Measurements from ENCODE around the gene CEP41. TPM values are rescaled to one million over a fixed set of nuclear protein-coding genes. Genes with fewer than 3 reads are reported as not detected.

Gene CEP41
- total and polyA plus RNA-seq, 2 experiments from 2014 or later = 17.4 to 25.0 TPM

DNA sequence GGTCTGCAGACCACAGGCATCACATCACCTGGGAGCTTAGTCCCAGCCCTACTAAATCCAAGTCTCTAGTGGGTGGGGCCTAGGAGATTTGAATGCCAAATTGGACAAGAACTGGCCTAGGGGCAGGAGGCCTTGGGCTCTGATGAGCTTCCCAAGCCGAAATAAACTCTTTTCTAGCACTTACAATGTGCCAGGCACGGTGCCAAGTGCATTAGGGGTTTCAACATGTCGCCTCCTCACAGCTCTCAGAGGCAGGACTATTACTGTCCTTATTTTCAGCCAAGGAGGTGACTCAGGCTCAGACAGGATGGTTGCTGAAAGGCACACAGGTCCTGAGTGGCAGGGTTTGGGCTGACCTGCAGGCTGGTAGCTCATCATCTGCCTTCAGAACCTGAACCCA is 69.8 kb downstream of the CEP41 start:
- Histone ChIP-seq H3K4me1 (ENCODE audit: insufficient read depth) (peaks cover 13% of the 10 kb centered on the region; the same call in 1 of the 2 replicates), H3K4me2 (no peak overlapping the region), H4K20me1 (replicated peaks; ENCODE audit: insufficient read depth) (no peaks in the 10 kb centered on the region), H2AFZ (no peak overlapping the region), H3K9me2 (ENCODE audit: insufficient read depth) (peaks cover 12% of the 10 kb centered on the region; the same call in 1 of the 2 replicates), H3K27ac (ENCODE audit: low read depth) (no peak overlapping the region), H3K27me3 (ENCODE audit: insufficient read depth) (no peaks in the 10 kb centered on the region), H3K36me3 (ENCODE audit: insufficient read depth) (no peaks in the 10 kb centered on the region), H3F3A (replicated peaks; ENCODE audit: low read depth) (no peaks in the 10 kb centered on the region), H3K79me2 (replicated peaks; ENCODE audit: insufficient read depth) (no peaks in the 10 kb centered on the region), H3K4me3 (no peak overlapping the region)
- H3K4me1 Mint-ChIP-seq = peaks cover 25% of the 10 kb centered on the region
- H3K4me3 Mint-ChIP-seq = no peak overlapping the region
- no peak for DNase-seq (ENCODE audit: low spot score)
- peaks cover 13% of the 10 kb centered on the region for H3K27me3 Mint-ChIP-seq (ENCODE audit: insufficient read depth, low read depth, poor library complexity)
- H3K27ac Mint-ChIP-seq = no peak overlapping the region
- ATAC-seq = no peak
- TF ChIP-seq CREB1 (CRISPR knock-in tag; IDR thresholded peaks at IDR 0.05; ENCODE audit: low read depth) (no peak), NANOG (IDR thresholded peaks at IDR 0.05; ENCODE audit: borderline replicate concordance) (no peak), ZNF331 (CRISPR knock-in tag; IDR thresholded peaks at IDR 0.05; ENCODE audit: low read depth) (no peak), STAT1 (IDR thresholded peaks at IDR 0.05; ENCODE audit: unreplicated experiment) (no peak), POLR2AphosphoS5 (IDR thresholded peaks at IDR 0.05; ENCODE audit: low read depth) (no peak), EZH2phosphoT487 (IDR thresholded peaks at IDR 0.05; ENCODE audit: unreplicated experiment) (no peak), EZH2 (IDR thresholded peaks at IDR 0.05; ENCODE audit: low read depth, unreplicated experiment) (no peak), JUNB (IDR thresholded peaks at IDR 0.05; ENCODE audit: unreplicated experiment) (no peak), ZNF114 (CRISPR knock-in tag; IDR thresholded peaks at IDR 0.05) (no peak)
- TF ChIP-seq, protein P1, sequence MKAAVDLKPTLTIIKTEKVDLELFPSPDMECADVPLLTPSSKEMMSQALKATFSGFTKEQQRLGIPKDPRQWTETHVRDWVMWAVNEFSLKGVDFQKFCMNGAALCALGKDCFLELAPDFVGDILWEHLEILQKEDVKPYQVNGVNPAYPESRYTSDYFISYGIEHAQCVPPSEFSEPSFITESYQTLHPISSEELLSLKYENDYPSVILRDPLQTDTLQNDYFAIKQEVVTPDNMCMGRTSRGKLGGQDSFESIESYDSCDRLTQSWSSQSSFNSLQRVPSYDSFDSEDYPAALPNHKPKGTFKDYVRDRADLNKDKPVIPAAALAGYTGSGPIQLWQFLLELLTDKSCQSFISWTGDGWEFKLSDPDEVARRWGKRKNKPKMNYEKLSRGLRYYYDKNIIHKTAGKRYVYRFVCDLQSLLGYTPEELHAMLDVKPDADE (IDR thresholded peaks at IDR 0.05) = no peak
- TF ChIP-seq, protein P2, sequence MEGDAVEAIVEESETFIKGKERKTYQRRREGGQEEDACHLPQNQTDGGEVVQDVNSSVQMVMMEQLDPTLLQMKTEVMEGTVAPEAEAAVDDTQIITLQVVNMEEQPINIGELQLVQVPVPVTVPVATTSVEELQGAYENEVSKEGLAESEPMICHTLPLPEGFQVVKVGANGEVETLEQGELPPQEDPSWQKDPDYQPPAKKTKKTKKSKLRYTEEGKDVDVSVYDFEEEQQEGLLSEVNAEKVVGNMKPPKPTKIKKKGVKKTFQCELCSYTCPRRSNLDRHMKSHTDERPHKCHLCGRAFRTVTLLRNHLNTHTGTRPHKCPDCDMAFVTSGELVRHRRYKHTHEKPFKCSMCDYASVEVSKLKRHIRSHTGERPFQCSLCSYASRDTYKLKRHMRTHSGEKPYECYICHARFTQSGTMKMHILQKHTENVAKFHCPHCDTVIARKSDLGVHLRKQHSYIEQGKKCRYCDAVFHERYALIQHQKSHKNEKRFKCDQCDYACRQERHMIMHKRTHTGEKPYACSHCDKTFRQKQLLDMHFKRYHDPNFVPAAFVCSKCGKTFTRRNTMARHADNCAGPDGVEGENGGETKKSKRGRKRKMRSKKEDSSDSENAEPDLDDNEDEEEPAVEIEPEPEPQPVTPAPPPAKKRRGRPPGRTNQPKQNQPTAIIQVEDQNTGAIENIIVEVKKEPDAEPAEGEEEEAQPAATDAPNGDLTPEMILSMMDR (conservative IDR thresholded peaks at IDR 0.05; ENCODE audit: low read depth in 2 of 2) = no peak
- TF ChIP-seq, protein P3, sequence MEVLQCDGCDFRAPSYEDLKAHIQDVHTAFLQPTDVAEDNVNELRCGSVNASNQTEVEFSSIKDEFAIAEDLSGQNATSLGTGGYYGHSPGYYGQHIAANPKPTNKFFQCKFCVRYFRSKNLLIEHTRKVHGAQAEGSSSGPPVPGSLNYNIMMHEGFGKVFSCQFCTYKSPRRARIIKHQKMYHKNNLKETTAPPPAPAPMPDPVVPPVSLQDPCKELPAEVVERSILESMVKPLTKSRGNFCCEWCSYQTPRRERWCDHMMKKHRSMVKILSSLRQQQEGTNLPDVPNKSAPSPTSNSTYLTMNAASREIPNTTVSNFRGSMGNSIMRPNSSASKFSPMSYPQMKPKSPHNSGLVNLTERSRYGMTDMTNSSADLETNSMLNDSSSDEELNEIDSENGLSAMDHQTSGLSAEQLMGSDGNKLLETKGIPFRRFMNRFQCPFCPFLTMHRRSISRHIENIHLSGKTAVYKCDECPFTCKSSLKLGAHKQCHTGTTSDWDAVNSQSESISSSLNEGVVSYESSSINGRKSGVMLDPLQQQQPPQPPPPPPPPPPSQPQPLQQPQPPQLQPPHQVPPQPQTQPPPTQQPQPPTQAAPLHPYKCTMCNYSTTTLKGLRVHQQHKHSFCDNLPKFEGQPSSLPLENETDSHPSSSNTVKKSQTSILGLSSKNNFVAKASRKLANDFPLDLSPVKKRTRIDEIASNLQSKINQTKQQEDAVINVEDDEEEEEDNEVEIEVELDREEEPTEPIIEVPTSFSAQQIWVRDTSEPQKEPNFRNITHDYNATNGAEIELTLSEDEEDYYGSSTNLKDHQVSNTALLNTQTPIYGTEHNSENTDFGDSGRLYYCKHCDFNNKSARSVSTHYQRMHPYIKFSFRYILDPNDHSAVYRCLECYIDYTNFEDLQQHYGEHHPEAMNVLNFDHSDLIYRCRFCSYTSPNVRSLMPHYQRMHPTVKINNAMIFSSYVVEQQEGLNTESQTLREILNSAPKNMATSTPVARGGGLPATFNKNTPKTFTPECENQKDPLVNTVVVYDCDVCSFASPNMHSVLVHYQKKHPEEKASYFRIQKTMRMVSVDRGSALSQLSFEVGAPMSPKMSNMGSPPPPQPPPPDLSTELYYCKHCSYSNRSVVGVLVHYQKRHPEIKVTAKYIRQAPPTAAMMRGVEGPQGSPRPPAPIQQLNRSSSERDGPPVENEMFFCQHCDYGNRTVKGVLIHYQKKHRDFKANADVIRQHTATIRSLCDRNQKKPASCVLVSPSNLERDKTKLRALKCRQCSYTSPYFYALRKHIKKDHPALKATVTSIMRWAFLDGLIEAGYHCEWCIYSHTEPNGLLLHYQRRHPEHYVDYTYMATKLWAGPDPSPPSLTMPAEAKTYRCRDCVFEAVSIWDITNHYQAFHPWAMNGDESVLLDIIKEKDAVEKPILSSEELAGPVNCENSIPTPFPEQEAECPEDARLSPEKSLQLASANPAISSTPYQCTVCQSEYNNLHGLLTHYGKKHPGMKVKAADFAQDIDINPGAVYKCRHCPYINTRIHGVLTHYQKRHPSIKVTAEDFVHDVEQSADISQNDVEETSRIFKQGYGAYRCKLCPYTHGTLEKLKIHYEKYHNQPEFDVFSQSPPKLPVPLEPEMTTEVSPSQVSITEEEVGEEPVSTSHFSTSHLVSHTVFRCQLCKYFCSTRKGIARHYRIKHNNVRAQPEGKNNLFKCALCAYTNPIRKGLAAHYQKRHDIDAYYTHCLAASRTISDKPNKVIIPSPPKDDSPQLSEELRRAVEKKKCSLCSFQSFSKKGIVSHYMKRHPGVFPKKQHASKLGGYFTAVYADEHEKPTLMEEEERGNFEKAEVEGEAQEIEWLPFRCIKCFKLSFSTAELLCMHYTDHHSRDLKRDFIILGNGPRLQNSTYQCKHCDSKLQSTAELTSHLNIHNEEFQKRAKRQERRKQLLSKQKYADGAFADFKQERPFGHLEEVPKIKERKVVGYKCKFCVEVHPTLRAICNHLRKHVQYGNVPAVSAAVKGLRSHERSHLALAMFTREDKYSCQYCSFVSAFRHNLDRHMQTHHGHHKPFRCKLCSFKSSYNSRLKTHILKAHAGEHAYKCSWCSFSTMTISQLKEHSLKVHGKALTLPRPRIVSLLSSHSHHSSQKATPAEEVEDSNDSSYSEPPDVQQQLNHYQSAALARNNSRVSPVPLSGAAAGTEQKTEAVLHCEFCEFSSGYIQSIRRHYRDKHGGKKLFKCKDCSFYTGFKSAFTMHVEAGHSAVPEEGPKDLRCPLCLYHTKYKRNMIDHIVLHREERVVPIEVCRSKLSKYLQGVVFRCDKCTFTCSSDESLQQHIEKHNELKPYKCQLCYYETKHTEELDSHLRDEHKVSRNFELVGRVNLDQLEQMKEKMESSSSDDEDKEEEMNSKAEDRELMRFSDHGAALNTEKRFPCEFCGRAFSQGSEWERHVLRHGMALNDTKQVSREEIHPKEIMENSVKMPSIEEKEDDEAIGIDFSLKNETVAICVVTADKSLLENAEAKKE (CRISPR knock-in tag; IDR thresholded peaks at IDR 0.05) = no peak
- TF ChIP-seq, protein P4, sequence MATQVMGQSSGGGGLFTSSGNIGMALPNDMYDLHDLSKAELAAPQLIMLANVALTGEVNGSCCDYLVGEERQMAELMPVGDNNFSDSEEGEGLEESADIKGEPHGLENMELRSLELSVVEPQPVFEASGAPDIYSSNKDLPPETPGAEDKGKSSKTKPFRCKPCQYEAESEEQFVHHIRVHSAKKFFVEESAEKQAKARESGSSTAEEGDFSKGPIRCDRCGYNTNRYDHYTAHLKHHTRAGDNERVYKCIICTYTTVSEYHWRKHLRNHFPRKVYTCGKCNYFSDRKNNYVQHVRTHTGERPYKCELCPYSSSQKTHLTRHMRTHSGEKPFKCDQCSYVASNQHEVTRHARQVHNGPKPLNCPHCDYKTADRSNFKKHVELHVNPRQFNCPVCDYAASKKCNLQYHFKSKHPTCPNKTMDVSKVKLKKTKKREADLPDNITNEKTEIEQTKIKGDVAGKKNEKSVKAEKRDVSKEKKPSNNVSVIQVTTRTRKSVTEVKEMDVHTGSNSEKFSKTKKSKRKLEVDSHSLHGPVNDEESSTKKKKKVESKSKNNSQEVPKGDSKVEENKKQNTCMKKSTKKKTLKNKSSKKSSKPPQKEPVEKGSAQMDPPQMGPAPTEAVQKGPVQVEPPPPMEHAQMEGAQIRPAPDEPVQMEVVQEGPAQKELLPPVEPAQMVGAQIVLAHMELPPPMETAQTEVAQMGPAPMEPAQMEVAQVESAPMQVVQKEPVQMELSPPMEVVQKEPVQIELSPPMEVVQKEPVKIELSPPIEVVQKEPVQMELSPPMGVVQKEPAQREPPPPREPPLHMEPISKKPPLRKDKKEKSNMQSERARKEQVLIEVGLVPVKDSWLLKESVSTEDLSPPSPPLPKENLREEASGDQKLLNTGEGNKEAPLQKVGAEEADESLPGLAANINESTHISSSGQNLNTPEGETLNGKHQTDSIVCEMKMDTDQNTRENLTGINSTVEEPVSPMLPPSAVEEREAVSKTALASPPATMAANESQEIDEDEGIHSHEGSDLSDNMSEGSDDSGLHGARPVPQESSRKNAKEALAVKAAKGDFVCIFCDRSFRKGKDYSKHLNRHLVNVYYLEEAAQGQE (IDR thresholded peaks at IDR 0.05; ENCODE audit: unreplicated experiment) = no peak
- peaks cover 11% of the 10 kb centered on the region for H3K36me3 Mint-ChIP-seq (ENCODE audit: low read depth)
- H3K9me3 Mint-ChIP-seq = peaks cover 12% of the 10 kb centered on the region

Data from GM23338 (cell line).